Caco-2 (cell line): ENCODE data around the gene FUT9. TPM values are rescaled to one million over a fixed set of nuclear protein-coding genes. Genes with fewer than 3 reads are reported as not detected.

ENCODE experiments used
- BruUV-seq: library from RNA; stranded (reverse); fragments of 400-500 nt; replicated peaks from 2 replicates; lab custom pipeline; 2021; lab: Mats Ljungman, UMichigan
- CTCF ChIA-PET: fragments of 300-600 bp; sonication (Branson Sonifier 250); formaldehyde crosslinking; loops from one replicate; lab custom pipeline; 2022; ENCODE audit warnings: antibody characterized with exemption; lab: Charles Lee
- POLR2A ChIA-PET: fragments of 300-600 bp; sonication (Branson Sonifier 250); formaldehyde crosslinking; loops from one replicate; lab custom pipeline; 2022; ENCODE audit warnings: antibody characterized with exemption; lab: Charles Lee
- DNase-seq, 2 experiments: peaks; one replicate each; pipeline versions ENCODE4 v3.0.0 to v3.0.0-alpha.2; 2020 to 2022
- H3K27me3 ChIP-seq: replicated peaks from 2 replicates; pipeline ENCODE4 v1.6.0; 2011; ENCODE audit warnings: low read length; ENCODE audit not compliant: control insufficient read depth, insufficient read depth
- H3K36me3 ChIP-seq: 2 replicates; pipeline ENCODE4 v1.5.1; 2011; ENCODE audit warnings: low read length; ENCODE audit not compliant: control insufficient read depth, insufficient read depth
- H3K4me1 ChIP-seq: fragments of 250-450 bp; sonication (Bioruptor Pico); 2 replicates; pipeline ENCODE4 v1.5.1; 2020; ENCODE audit warnings: mild to moderate bottlenecking
- H3K4me3 ChIP-seq: 2 replicates; pipeline ENCODE4 v1.5.1; 2011; ENCODE audit warnings: low read depth, mild to moderate bottlenecking, control low read depth, low read length
- H3K9me3 ChIP-seq: fragments of 250-450 bp; sonication (Bioruptor Pico); 2 replicates; pipeline ENCODE4 v1.5.1; 2020; ENCODE audit warnings: mild to moderate bottlenecking, moderate library complexity
- H3K27ac Mint-ChIP-seq: one replicate; pipeline ENCODE4 v1.8.0; 2022; ENCODE audit warnings: mixed read lengths; ENCODE audit not compliant: unreplicated experiment
- H3K27me3 Mint-ChIP-seq: one replicate; pipeline ENCODE4 v1.8.0; 2022; ENCODE audit warnings: mixed read lengths; ENCODE audit not compliant: insufficient read depth, unreplicated experiment
- H3K36me3 Mint-ChIP-seq: one replicate; pipeline ENCODE4 v1.8.0; 2022; ENCODE audit warnings: mild to moderate bottlenecking, mixed read lengths; ENCODE audit not compliant: insufficient read depth, unreplicated experiment
- H3K4me1 Mint-ChIP-seq: one replicate; pipeline ENCODE4 v1.8.0; 2022; ENCODE audit warnings: low read depth, mixed read lengths; ENCODE audit not compliant: unreplicated experiment
- H3K4me3 Mint-ChIP-seq: one replicate; pipeline ENCODE4 v1.8.0; 2022; ENCODE audit warnings: mild to moderate bottlenecking, moderate library complexity, mixed read lengths; ENCODE audit not compliant: unreplicated experiment
- H3K9me3 Mint-ChIP-seq: one replicate; pipeline ENCODE4 v1.8.0; 2022; ENCODE audit warnings: mixed read lengths; ENCODE audit not compliant: unreplicated experiment
- CTCF ChIP-seq, 2 experiments: fragments of 200-600 bp in 1 of 2; IDR thresholded peaks; 1 replicate in 1 of 2; 2 replicates in 1 of 2; pipeline versions ENCODE4 v1.5.1 to v1.8.0; 2011 to 2022; ENCODE audit warnings: antibody characterized with exemption in 1 of 2, control low read depth in 1 of 2, inconsistent platforms in 1 of 2, low read depth in 1 of 2, low read length in 1 of 2, mild to moderate bottlenecking in 1 of 2, moderate library complexity in 1 of 2; ENCODE audit not compliant: insufficient read depth in 1 of 2, severe bottlenecking in 1 of 2, unreplicated experiment in 1 of 2
- intact Hi-C: fragments of 100-400 bp; cut with micrococcal nuclease; formaldehyde crosslinking; loops from one replicate; pipeline ENCODE4 v1.10.0; 2022; ENCODE audit not compliant: unreplicated experiment
- total RNA-seq: library from RNA; stranded (reverse); gene quantifications from 2 replicates; pipeline ENCODE4 v1.2.3, GENCODE V29; 2022

FUT9 gene
- total RNA-seq, 1 experiment from 2014 or later = 0.11 TPM

- Histone ChIP-seq H3K4me3 (no peak overlapping the region), H3K36me3 (no peaks in the 10 kb centered on the region), H3K27me3 (no peaks in the 10 kb centered on the region), H3K9me3 (no peaks in the 10 kb centered on the region), H3K4me1 (no peaks in the 10 kb centered on the region)
- Mint-ChIP-seq H3K9me3 (peaks cover 12% of the 10 kb centered on the region), H3K4me1 (no peaks in the 10 kb centered on the region), H3K36me3 (no peaks in the 10 kb centered on the region), H3K4me3 (no peak overlapping the region), H3K27me3 (no peaks in the 10 kb centered on the region), H3K27ac (no peak overlapping the region)
- POLR2A ChIA-PET = no interaction called here
- CTCF ChIA-PET = no interaction called here
- DNase-seq = no peak
- intact Hi-C loops = no loop called here
- TF ChIP-seq CTCF (IDR thresholded peaks at IDR 0.05; ENCODE audit: insufficient read depth in 1 of 2, low read depth in 1 of 2, low read length in 1 of 2, severe bottlenecking in 1 of 2, unreplicated experiment in 1 of 2) = no peak
- no TSS peak for BruUV-seq
Measured at GRCh38 chr6:96171112-96171511, 155.3 kb downstream of the FUT9 start.

- Mint-ChIP-seq H3K9me3 (peaks cover 30% of the 10 kb centered on the region), H3K4me3 (no peak overlapping the region), H3K36me3 (no peaks in the 10 kb centered on the region), H3K27ac (no peak overlapping the region), H3K27me3 (no peaks in the 10 kb centered on the region), H3K4me1 (peaks cover 25% of the 10 kb centered on the region)
- ChIA-PET POLR2A (no interaction called here), CTCF (no interaction called here)
- H3K4me3 ChIP-seq = no peak overlapping the region
- H3K9me3 ChIP-seq = no peaks in the 10 kb centered on the region
- no peak for DNase-seq
- TF ChIP-seq CTCF (IDR thresholded peaks at IDR 0.05; ENCODE audit: insufficient read depth in 1 of 2, low read depth in 1 of 2, low read length in 1 of 2, severe bottlenecking in 1 of 2, unreplicated experiment in 1 of 2) = no peak
- intact Hi-C loops = no loop called here
- no TSS peak for BruUV-seq
- H3K27me3 ChIP-seq = no peaks in the 10 kb centered on the region
- H3K4me1 ChIP-seq = peaks cover 16% of the 10 kb centered on the region
- no peaks in the 10 kb centered on the region for H3K36me3 ChIP-seq
Measured at GRCh38 chr6:96184798-96185197, 169.0 kb downstream of the FUT9 start.

GRCh38 chr6:96186094-96186493 is 170.3 kb downstream of the FUT9 start:
- no peak for TF ChIP-seq CTCF (IDR thresholded peaks at IDR 0.05; ENCODE audit: insufficient read depth in 1 of 2, low read depth in 1 of 2, low read length in 1 of 2, severe bottlenecking in 1 of 2, unreplicated experiment in 1 of 2)
- H3K9me3 Mint-ChIP-seq = peaks cover 40% of the 10 kb centered on the region
- H3K36me3 Mint-ChIP-seq = peaks cover 4% of the 10 kb centered on the region
- no peak overlapping the region for H3K27ac Mint-ChIP-seq
- H3K9me3 ChIP-seq = no peaks in the 10 kb centered on the region
- H3K4me3 Mint-ChIP-seq = no peak overlapping the region
- peaks cover 25% of the 10 kb centered on the region for H3K4me1 Mint-ChIP-seq
- no peaks in the 10 kb centered on the region for H3K27me3 ChIP-seq
- no TSS peak for BruUV-seq
- H3K36me3 ChIP-seq = no peaks in the 10 kb centered on the region
- peaks cover 16% of the 10 kb centered on the region for H3K4me1 ChIP-seq
- ChIA-PET POLR2A (no interaction called here), CTCF (no interaction called here)
- intact Hi-C loops = no loop called here
- no peaks in the 10 kb centered on the region for H3K27me3 Mint-ChIP-seq
- DNase-seq = no peak
- H3K4me3 ChIP-seq = no peak overlapping the region
